Esophagus squamous epithelium (tissue), 5 donors: Measurements from ENCODE around the gene OBSCN. TPM values are rescaled to one million over a fixed set of nuclear protein-coding genes. Genes with fewer than 3 reads are reported as not detected.

Experiments
- DNase-seq: peaks from one replicate; lab custom pipeline; 2025; lab: John Stamatoyannopoulos, UW
- H3K27ac ChIP-seq, 4 donors: fragments of 200-600 bp; sonication (generic); one replicate each; pipeline ENCODE4 v1.5.1; 2016 to 2019; ENCODE audit warnings: mild to moderate bottlenecking in 1 of 4
- H3K27me3 ChIP-seq, 4 donors: fragments of 200-600 bp; sonication (generic); 1 replicate in 3 of 4; 2 replicates in 1 of 4; pipeline versions ENCODE4 v1.5.1 to v1.6.0; 2017 to 2021; ENCODE audit warnings: antibody characterized with exemption in 1 of 4
- H3K36me3 ChIP-seq, 3 donors: fragments of 200-600 bp; sonication (generic); one replicate each; pipeline ENCODE4 v1.5.1; 2016 to 2019
- H3K4me1 ChIP-seq, 3 donors: fragments of 200-600 bp; sonication (generic); one replicate each; pipeline ENCODE4 v1.5.1; 2017 to 2019
- H3K4me3 ChIP-seq, 4 donors: fragments of 200-600 bp; sonication (generic); 1 replicate in 3 of 4; 2 replicates in 1 of 4; pipeline ENCODE4 v1.5.1; 2016 to 2019; ENCODE audit warnings: mild to moderate bottlenecking in 2 of 4, moderate library complexity in 1 of 4
- H3K9me3 ChIP-seq, 3 donors: fragments of 200-600 bp; sonication (generic); one replicate each; pipeline ENCODE4 v1.5.1; 2016 to 2019
- POLR2A ChIP-seq, 4 donors: fragments of 450-650 bp; IDR thresholded peaks; one replicate each; pipeline ENCODE4 v1.6.1; 2017; ENCODE audit warnings: antibody characterized with exemption in 4 of 4, mild to moderate bottlenecking in 4 of 4, moderate library complexity in 3 of 4
- WGBS, 2 donors: methylation state at CpG; one replicate each; pipeline ENCODE4 v1.1.5; 2018; 5-methylcytosine and 5-hydroxymethylcytosine counted together
- intact Hi-C: fragments of 100-400 bp; cut with DNase I; formaldehyde crosslinking; loops from one replicate; pipeline ENCODE4 v1.15.0; 2022
- total RNA-seq, 4 donors: library from RNA; depleted of rRNA; stranded (reverse); fragments of >200 nt; gene quantifications; one replicate each; pipeline ENCODE4 v1.1.0, GENCODE V29; 2016
- TF ChIP-seq, protein P1 (sequence below), 6 experiments: fragments of 450-650 bp in 4 of 6; fragments of 200-600 bp in 2 of 6; sonication (generic) in 2 of 6; IDR thresholded peaks; one replicate each; pipeline ENCODE4 v1.5.1; 2016 to 2019; ENCODE audit warnings: antibody characterized with exemption in 6 of 6, mild to moderate bottlenecking in 4 of 6, moderate library complexity in 4 of 6
- donor health status: DM: yes; HTN: yes; CAD: no.

OBSCN gene
- total RNA-seq, 4 donors from 2014 or later: 4.0 to 53.2 (median 13.8) TPM

DNA sequence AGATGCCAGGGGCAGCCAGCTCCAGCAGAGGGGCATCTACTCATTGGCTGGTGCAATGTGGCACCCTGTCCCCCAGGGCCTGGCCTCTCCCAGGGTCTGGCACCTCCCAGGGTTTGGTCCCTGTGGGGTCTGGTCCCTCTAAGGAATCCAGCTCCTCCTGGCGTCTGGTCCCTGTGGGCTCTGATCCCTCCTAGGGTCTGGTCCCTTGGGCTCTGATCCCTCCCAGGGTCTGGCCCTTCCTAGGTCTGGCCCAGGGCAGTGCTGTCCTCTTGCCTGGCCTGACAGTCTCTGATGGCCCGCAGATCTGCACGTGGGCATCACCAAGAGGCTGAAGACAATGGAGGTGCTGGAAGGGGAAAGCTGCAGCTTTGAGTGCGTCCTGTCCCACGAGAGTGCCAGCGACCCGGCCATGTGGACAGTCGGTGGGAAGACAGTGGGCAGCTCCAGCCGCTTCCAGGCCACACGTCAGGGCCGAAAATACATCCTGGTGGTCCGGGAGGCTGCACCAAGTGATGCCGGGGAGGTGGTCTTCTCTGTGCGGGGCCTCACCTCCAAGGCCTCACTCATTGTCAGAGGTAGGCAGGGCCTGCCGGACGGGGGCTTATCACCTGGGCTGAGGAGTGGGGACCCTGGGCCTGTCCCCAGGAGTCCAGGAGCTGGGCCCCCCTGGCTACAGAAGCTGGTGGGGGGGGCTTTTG, 73.9 kb downstream of the OBSCN start:
- WGBS, 2 donors: 93% methylated on average over 3 of the region's 16 CpGs; no CpG with 5 or more reads in 1 of the 2 donors
- H3K27ac ChIP-seq: no peak overlapping the region
- H3K27me3 ChIP-seq: no peaks in the 10 kb centered on the region
- no peak overlapping the region for H3K4me3 ChIP-seq
- peaks cover 0 to 2% (median 0%) of the 10 kb centered on the region in 3 donors for H3K4me1 ChIP-seq
- no peak for DNase-seq
- H3K9me3 ChIP-seq: no peaks in the 10 kb centered on the region
- intact Hi-C loops: no loop called here
- peaks cover 0 to 95% (median 0%) of the 10 kb centered on the region in 3 donors for H3K36me3 ChIP-seq
- TF ChIP-seq, protein P1, sequence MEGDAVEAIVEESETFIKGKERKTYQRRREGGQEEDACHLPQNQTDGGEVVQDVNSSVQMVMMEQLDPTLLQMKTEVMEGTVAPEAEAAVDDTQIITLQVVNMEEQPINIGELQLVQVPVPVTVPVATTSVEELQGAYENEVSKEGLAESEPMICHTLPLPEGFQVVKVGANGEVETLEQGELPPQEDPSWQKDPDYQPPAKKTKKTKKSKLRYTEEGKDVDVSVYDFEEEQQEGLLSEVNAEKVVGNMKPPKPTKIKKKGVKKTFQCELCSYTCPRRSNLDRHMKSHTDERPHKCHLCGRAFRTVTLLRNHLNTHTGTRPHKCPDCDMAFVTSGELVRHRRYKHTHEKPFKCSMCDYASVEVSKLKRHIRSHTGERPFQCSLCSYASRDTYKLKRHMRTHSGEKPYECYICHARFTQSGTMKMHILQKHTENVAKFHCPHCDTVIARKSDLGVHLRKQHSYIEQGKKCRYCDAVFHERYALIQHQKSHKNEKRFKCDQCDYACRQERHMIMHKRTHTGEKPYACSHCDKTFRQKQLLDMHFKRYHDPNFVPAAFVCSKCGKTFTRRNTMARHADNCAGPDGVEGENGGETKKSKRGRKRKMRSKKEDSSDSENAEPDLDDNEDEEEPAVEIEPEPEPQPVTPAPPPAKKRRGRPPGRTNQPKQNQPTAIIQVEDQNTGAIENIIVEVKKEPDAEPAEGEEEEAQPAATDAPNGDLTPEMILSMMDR (IDR thresholded peaks at IDR 0.05): no peak
- no peak for TF ChIP-seq POLR2A (IDR thresholded peaks at IDR 0.05)

DNA sequence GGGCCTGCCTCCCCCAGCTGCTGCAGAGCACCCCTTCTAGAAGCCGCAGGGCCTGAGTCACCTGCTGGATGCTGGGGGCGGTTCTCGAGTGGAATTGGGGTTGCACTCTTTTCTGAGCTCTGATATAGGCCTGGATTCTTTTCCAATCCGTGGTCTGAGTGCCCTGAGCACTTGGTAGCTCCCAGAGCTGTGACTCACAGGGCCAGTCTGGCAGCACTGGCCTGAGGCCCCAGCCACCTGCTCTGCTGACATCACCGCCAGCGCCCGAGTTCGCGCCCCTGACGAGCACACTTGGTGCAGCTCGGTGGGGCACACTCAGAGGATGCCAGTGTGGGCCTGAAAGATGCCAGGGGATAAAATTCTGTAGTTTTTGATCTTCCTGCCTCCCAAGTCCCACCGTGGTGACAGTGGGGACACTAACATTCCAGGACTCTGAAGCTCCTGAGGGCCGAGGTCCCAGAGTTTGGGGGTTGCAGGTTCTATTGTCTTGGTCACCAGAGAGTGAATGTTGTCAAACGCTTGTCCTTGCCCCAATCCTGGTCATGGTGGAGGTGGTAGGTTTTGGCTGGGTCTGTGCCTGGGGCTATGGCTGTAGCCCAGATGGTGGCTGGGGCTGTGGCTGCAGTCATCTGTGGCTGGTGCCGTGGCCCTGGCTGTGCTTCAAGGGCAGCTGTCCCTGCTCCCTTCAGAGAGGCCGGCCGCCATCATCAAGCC, 74.6 kb downstream of the OBSCN start:
- no peak for DNase-seq

DNA sequence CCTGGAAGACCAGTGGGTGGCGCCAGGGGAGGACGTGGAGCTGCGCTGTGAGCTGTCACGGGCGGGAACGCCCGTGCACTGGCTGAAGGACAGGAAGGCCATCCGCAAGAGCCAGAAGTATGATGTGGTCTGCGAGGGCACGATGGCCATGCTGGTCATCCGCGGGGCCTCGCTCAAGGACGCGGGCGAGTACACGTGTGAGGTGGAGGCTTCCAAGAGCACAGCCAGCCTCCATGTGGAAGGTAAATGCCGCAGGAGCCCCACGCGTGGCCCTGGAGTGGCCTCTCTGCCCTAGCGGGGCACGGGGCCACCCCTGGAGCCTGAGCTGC, 75.2 kb downstream of the OBSCN start:
- DNase-seq: no peak
- no peaks in the 10 kb centered on the region for H3K9me3 ChIP-seq

More for the DNA sequence above, 74.6 kb downstream of the OBSCN start:
- no peak overlapping the region for H3K27ac ChIP-seq
- intact Hi-C loops: no loop called here
- 60 to 100% methylated on average over 1 to 2 of the region's 17 CpGs for WGBS, 2 donors
- H3K27me3 ChIP-seq: no peaks in the 10 kb centered on the region
- peaks cover 0 to 97% (median 0%) of the 10 kb centered on the region in 3 donors for H3K36me3 ChIP-seq
- TF ChIP-seq, protein P1 (IDR thresholded peaks at IDR 0.05): no peak
- no peak for TF ChIP-seq POLR2A (IDR thresholded peaks at IDR 0.05)
- no peak overlapping the region for H3K4me3 ChIP-seq
- H3K9me3 ChIP-seq: no peaks in the 10 kb centered on the region
- no peaks in the 10 kb centered on the region for H3K4me1 ChIP-seq

DNA sequence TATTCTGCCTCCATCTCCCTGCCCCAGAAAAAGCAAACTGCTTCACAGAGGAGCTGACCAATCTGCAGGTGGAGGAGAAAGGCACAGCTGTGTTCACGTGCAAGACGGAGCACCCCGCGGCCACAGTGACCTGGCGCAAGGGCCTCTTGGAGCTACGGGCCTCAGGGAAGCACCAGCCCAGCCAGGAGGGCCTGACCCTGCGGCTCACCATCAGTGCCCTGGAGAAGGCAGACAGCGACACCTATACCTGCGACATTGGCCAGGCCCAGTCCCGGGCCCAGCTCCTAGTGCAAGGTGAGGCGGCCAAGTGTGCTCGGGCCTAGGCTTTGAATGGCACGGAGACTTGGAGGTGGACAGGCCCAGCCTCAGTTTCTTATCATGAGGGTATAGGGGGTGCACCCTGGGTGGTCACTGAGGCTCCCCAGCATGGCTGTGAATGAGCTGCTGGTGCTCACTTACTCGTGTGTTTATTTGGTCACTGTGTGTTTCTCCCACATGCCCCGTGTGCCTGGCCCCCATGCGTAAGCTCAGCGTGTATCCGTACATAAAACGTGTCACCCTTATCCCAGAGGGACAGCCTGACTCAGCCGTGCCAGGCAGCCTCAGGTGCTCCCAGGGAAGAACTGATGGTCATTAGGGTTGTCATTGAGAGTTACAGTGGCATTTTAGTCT, 75.8 kb downstream of the OBSCN start:
- no peaks in the 10 kb centered on the region for H3K9me3 ChIP-seq
- 77 to 95% methylated on average over 3 to 11 of the region's 20 CpGs for WGBS, 2 donors
- H3K36me3 ChIP-seq: peaks cover 0 to 99% (median 0%) of the 10 kb centered on the region in 3 donors
- H3K27ac ChIP-seq: no peak overlapping the region
- no peak overlapping the region for H3K4me3 ChIP-seq
- no peak for DNase-seq
- intact Hi-C loops: no loop called here
- no peak for TF ChIP-seq POLR2A (IDR thresholded peaks at IDR 0.05)
- TF ChIP-seq, protein P1 (IDR thresholded peaks at IDR 0.05): no peak
- no peaks in the 10 kb centered on the region for H3K27me3 ChIP-seq
- no peaks in the 10 kb centered on the region for H3K4me1 ChIP-seq

More for the DNA sequence above, 75.2 kb downstream of the OBSCN start:
- Histone ChIP-seq H3K27me3 (no peaks in the 10 kb centered on the region), H3K36me3 (peaks cover 0 to 98% (median 0%) of the 10 kb centered on the region in 3 donors), H3K4me1 (no peaks in the 10 kb centered on the region), H3K4me3 (no peak overlapping the region), H3K27ac (no peak overlapping the region)
- 88 to 92% methylated on average over 8 to 12 of the region's 22 CpGs for WGBS, 2 donors
- intact Hi-C loops: no loop called here
- TF ChIP-seq POLR2A (IDR thresholded peaks at IDR 0.05): no peak

DNA sequence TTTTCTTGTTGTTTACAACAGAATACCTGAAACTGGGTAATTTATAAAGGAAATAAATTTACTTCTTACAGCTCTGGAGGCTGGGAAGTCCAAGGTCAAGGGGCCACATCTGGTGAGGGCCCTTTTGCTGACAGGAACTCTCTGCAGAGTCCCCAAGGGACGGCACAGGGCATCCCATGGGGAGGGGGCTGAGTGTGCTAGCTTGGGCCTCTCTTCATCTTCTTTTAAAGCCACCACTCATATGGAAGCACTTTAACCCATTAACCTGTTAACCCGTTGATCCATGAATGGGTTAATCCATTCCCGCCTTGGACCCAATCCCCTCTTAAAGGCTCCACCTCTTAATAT, 76.3 kb downstream of the OBSCN start:
- H3K27ac ChIP-seq: no peak overlapping the region
- TF ChIP-seq POLR2A (IDR thresholded peaks at IDR 0.05): no peak
- TF ChIP-seq, protein P1 (IDR thresholded peaks at IDR 0.05): no peak
- H3K27me3 ChIP-seq: no peaks in the 10 kb centered on the region
- H3K4me3 ChIP-seq: no peak overlapping the region
- peaks cover 0 to 97% (median 0%) of the 10 kb centered on the region in 3 donors for H3K36me3 ChIP-seq
- no peak for DNase-seq
- intact Hi-C loops: no loop called here
- H3K9me3 ChIP-seq: no peaks in the 10 kb centered on the region
- 64 to 67% methylated on average over 3 of the region's 3 CpGs for WGBS, 2 donors
- H3K4me1 ChIP-seq: no peaks in the 10 kb centered on the region
